HG03108 (cell line): ENCODE results near the gene SPINDOC.

Source experiments
- ATAC-seq: cut with Tn5 transposase; IDR thresholded peaks from one replicate; pipeline ENCODE4 v1.9.1; 2021; ENCODE audit warnings: moderate library complexity; ENCODE audit not compliant: unreplicated experiment

The SPINDOC gene

GRCh38 chr11:63829823-63830489, 16.7 kb downstream of the SPINDOC start:
- ATAC-seq = no peak

- ATAC-seq = no peak
Observed at GRCh38 chr11:63831326-63831725, 18.1 kb downstream of the SPINDOC start.

GRCh38 chr11:63832336-63832735, 19.1 kb downstream of the SPINDOC start:
- ATAC-seq = no peak

DNA sequence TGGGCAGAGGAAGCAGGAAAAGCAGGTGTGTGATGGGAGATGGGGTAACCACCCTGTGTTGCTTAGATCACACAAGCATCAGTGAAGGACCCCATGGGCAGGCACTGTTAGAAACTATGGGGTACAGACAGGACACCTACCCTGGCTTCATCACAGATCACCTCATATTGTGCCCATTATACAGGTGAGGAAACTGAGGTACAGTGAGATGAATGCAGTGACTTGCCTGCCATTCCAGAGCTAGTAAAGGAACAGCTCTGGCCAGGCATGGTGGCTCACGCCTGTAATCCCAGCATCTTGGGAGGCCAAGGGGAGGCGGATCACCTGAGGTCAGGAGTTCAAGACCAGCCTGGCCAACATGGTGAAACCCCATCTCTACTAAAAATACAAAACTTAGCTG, 19.8 kb downstream of the SPINDOC start:
- ATAC-seq = no peak

GRCh38 chr11:63834535-63835157, 21.4 kb downstream of the SPINDOC start:
- no peak for ATAC-seq

- no peak for ATAC-seq
Observed at GRCh38 chr11:63835158-63835545, 21.9 kb downstream of the SPINDOC start.

- no peak for ATAC-seq
Observed at GRCh38 chr11:63837027-63837688, 23.9 kb downstream of the SPINDOC start.

- no peak for ATAC-seq
Observed at GRCh38 chr11:63837739-63838138, 24.5 kb downstream of the SPINDOC start.

GRCh38 chr11:63838150-63838677, 25.0 kb downstream of the SPINDOC start:
- no peak for ATAC-seq

- peak; percentile 70 for ATAC-seq
Observed at GRCh38 chr11:63838678-63839507, 25.6 kb downstream of the SPINDOC start, which contains the start of gene MARK2. TSS of gene MARK2 (plus strand) at chr11:63839110. CDS start at chr11:63839507, 397 bp downstream.

- ATAC-seq = no peak
Observed at GRCh38 chr11:63839508-63840355, 26.5 kb downstream of the SPINDOC start.

GRCh38 chr11:63840356-63841060, 27.3 kb downstream of the SPINDOC start:
- no peak for ATAC-seq

DNA sequence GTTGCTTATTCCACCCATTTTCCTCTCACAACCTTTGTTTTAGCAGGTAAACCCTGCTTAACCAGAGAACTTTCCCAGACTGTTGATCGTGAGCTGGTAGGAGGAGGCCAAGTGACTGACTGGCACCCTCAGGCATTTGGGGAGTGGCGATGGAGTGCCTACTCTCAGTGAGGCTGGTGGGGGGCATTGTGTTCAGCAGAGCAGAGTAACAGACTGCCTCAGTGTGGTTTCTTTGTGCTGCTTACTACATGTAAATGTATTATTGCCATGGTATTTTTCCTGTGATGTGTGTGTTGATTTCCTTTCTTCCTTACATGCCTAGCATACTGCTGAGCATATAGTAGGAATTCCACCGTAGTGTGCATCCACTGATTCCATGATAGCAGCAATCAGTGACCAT, 28.3 kb downstream of the SPINDOC start:
- no peak for ATAC-seq

- ATAC-seq = no peak
Observed at GRCh38 chr11:63843041-63843440, 29.8 kb downstream of the SPINDOC start.

DNA sequence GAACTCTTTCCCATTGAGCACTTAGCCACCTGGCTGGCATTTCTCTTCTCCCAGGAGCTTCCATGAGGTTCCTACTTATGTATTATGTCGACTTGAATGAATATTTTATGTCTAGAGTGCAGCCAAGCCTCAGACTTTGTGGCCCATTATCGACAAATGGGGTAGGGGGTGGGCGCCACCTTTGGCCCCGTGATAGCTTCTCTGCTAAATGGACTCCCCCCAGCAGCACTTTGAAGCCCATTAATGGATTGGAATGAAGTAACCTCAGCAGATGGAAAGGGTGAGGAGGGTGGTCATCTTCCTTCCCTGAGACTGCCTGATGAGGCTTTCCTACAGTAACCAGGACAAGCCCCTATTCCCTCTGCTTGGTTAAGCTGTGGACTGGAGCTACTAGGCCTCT, 31.6 kb downstream of the SPINDOC start:
- ATAC-seq = no peak

GRCh38 chr11:63845303-63845702, 32.0 kb downstream of the SPINDOC start:
- no peak for ATAC-seq

DNA sequence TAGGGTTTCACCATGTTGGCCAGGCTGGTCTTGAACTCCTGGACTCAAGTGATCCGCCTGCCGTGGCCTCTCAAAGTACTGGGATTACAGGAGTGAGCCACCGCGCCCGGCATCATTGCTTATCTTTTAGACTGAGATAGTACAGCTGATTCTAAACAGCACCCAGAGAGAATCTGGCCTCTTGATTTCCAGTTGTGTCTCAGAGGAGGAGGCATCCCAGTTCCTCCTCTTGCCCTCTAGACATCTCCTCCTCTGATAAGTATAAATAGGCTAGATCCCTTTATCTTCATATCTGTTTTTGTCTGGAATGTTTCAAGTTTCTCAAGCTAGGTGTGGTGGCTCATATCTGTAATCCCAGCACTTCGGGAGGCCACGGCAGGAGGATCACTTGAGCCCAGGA, 32.7 kb downstream of the SPINDOC start:
- ATAC-seq = no peak

DNA sequence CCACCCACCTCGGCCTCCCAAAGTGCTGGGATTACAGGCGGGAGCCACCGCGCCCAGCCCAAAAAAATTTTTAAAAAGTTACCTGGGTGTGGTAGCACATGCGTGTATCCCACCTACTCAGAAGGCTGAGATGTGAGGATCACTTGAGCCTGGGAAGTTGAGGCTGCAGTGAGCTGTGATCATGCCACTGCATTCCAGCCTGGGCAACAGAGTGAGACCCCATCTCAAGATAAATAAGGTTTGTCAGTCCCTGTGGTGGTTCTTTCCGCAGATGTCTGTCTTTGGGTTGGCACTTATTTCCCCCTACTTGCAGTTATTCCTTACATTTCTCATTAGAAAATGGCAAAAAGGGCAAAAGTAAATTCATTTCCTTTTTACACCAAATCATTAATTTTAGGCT, 33.6 kb downstream of the SPINDOC start:
- ATAC-seq = no peak

DNA sequence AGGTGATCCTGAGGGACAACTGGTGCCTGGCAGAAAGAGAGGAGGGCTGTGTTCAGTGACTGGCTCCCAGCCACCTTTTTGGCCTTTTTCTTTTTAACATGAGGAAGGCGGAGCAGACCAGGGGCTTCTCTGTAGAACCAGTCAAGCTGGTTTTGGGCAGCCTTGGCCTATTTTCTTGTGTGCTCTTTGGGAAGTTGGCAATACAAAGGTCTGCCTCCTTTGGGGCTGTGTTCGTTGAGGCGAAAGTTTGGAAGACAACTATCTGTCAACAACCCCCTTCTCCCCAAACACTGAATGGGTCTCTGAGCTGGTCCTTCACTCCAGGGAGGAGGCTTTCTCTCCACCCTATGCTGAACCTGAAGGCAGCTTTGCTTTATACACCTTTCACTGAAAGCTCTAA, 34.1 kb downstream of the SPINDOC start:
- ATAC-seq = no peak

DNA sequence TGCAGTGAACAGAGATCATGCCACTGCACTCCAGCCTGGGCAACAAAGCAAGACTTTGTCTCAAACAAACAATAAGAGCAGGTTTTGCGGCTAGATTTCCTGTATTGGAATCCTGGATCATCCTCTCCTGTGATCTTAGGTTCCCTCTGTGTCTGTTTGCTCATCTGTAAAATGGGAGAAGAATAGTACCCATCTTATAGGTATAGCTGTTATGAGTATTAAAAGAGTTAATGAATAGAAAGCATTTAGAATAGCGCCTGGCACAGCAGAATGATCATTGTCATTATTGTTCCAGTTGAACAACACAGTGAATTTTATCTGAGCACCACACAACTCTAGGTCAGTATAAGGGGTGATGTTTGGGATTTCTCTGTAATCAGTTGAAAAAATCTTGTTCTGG, 36.4 kb downstream of the SPINDOC start:
- ATAC-seq = no peak
